Panc1 (cell line): ENCODE data around the gene PXT1.

ENCODE experiments used
- POLR2AphosphoS5 ChIP-seq: IDR thresholded peaks from 2 replicates; pipeline ENCODE4 v1.6.1; 2012; ENCODE audit warnings: mild to moderate bottlenecking, low read depth, low read length, moderate library complexity
- SIN3A ChIP-seq: IDR thresholded peaks from 2 replicates; pipeline ENCODE4 v1.6.1; 2012; ENCODE audit warnings: low read depth, mild to moderate bottlenecking, low read length, moderate library complexity, borderline replicate concordance; ENCODE audit not compliant: insufficient read depth
- TCF7L2 ChIP-seq: IDR thresholded peaks from 2 replicates; pipeline ENCODE4 v1.6.1; 2011; ENCODE audit warnings: mild to moderate bottlenecking, low read depth, low read length, inconsistent platforms
- TF ChIP-seq, protein P1 (sequence below): fragments of 450-650 bp; IDR thresholded peaks from 2 replicates; pipeline ENCODE4 v1.5.1; 2017; ENCODE audit warnings: mild to moderate bottlenecking
- TF ChIP-seq, protein P2 (sequence below), 2 experiments: IDR thresholded peaks; 2 replicates each; pipeline ENCODE4 v1.6.1; 2011 to 2012; ENCODE audit warnings: low read depth in 2 of 2, control low read depth in 1 of 2, low read length in 1 of 2, mild to moderate bottlenecking in 1 of 2, moderate library complexity in 1 of 2; ENCODE audit not compliant: insufficient read depth in 1 of 2

DNA sequence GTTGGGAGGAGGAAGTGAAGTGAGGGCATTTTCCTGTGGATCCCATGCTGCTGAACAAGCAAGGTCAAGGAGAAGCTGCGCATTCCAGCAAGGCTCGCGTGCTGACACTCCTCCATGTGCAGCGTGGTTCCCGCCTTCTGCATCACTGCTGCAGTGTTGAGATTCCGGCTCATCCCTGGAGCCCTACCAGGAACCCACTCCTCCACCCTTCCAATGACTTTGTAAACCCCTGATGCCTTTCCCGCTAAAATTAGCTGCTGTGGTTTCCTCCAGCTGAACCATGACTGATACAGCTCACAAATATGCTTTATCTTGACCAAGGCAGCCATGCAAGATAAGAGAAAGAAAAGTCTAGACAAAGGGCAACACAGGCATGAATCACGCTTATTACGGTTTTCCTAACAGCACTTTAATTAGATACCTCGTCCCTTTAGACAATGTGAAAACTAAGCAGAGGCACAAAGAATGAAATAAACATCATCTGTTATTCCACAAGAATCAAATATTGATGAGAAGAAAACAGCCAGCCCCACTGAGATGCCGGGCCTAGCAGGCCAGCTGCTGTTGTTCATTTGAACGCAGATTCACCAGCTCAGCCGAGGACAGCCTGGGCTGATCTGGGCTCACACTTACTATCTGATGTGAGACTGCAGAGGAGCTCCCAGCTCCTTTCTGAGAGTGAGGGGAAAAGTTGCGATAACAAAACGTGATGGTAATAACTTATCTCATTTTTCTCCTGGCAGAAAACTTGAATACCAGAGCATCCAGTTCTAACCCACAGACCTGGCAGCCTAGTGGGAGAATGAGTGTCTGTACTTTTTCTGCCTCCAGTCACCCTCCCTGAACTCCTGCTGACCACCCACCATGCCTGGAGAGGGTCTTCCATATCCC, 91.7 kb downstream of the PXT1 start:
- TF ChIP-seq, protein P1, sequence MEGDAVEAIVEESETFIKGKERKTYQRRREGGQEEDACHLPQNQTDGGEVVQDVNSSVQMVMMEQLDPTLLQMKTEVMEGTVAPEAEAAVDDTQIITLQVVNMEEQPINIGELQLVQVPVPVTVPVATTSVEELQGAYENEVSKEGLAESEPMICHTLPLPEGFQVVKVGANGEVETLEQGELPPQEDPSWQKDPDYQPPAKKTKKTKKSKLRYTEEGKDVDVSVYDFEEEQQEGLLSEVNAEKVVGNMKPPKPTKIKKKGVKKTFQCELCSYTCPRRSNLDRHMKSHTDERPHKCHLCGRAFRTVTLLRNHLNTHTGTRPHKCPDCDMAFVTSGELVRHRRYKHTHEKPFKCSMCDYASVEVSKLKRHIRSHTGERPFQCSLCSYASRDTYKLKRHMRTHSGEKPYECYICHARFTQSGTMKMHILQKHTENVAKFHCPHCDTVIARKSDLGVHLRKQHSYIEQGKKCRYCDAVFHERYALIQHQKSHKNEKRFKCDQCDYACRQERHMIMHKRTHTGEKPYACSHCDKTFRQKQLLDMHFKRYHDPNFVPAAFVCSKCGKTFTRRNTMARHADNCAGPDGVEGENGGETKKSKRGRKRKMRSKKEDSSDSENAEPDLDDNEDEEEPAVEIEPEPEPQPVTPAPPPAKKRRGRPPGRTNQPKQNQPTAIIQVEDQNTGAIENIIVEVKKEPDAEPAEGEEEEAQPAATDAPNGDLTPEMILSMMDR: no peak
- TF ChIP-seq POLR2AphosphoS5: no peak
- no peak for TF ChIP-seq SIN3A
- TF ChIP-seq, protein P2, sequence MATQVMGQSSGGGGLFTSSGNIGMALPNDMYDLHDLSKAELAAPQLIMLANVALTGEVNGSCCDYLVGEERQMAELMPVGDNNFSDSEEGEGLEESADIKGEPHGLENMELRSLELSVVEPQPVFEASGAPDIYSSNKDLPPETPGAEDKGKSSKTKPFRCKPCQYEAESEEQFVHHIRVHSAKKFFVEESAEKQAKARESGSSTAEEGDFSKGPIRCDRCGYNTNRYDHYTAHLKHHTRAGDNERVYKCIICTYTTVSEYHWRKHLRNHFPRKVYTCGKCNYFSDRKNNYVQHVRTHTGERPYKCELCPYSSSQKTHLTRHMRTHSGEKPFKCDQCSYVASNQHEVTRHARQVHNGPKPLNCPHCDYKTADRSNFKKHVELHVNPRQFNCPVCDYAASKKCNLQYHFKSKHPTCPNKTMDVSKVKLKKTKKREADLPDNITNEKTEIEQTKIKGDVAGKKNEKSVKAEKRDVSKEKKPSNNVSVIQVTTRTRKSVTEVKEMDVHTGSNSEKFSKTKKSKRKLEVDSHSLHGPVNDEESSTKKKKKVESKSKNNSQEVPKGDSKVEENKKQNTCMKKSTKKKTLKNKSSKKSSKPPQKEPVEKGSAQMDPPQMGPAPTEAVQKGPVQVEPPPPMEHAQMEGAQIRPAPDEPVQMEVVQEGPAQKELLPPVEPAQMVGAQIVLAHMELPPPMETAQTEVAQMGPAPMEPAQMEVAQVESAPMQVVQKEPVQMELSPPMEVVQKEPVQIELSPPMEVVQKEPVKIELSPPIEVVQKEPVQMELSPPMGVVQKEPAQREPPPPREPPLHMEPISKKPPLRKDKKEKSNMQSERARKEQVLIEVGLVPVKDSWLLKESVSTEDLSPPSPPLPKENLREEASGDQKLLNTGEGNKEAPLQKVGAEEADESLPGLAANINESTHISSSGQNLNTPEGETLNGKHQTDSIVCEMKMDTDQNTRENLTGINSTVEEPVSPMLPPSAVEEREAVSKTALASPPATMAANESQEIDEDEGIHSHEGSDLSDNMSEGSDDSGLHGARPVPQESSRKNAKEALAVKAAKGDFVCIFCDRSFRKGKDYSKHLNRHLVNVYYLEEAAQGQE (IDR thresholded peaks at IDR 0.05; ENCODE audit: insufficient read depth in 1 of 2, low read depth in 2 of 2, low read length in 1 of 2): no peak
- no peak for TF ChIP-seq TCF7L2
